Measurements from ENCODE around the gene FCRL3. TPM values are rescaled to one million over a fixed set of nuclear protein-coding genes. Genes with fewer than 3 reads are reported as not detected.
"Not testable (repeated sequence)": the region's sequence is repeated elsewhere in the genome, so short reads cannot be mapped to it uniquely, and the experiment has no call there.

Gene FCRL3, protein sequence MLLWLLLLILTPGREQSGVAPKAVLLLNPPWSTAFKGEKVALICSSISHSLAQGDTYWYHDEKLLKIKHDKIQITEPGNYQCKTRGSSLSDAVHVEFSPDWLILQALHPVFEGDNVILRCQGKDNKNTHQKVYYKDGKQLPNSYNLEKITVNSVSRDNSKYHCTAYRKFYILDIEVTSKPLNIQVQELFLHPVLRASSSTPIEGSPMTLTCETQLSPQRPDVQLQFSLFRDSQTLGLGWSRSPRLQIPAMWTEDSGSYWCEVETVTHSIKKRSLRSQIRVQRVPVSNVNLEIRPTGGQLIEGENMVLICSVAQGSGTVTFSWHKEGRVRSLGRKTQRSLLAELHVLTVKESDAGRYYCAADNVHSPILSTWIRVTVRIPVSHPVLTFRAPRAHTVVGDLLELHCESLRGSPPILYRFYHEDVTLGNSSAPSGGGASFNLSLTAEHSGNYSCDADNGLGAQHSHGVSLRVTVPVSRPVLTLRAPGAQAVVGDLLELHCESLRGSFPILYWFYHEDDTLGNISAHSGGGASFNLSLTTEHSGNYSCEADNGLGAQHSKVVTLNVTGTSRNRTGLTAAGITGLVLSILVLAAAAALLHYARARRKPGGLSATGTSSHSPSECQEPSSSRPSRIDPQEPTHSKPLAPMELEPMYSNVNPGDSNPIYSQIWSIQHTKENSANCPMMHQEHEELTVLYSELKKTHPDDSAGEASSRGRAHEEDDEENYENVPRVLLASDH
- not detected in 2 replicates for total RNA-seq (2014; rRNA removed; shearing (Covaris generic))

DNA sequence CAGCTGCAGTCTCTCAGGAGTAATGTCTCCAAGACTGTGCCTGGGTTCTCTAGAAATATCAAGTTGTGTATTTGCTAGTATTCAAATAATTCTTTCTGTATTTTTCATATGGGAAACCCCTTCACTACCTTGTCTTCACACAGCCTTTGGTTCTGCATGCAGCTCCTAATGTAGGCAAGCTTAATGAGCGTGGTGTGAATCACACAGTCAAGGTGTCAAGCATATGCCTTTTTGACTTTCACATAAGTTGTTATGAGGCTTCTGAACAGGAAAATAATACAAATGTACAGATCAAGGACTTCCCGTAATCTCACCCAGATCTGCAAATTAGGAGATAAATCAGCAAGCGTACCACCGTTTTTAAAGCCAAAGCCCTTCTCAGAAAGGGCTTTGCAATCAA is at the start of gene FCRL3:
FCRL3 (minus strand) TSS at position 38 of the 400 bp plus-strand sequence. CDS start 280 bp downstream, outside the sequence.
- DNase-seq (ENCODE audit: low read depth), result no peak

DNA sequence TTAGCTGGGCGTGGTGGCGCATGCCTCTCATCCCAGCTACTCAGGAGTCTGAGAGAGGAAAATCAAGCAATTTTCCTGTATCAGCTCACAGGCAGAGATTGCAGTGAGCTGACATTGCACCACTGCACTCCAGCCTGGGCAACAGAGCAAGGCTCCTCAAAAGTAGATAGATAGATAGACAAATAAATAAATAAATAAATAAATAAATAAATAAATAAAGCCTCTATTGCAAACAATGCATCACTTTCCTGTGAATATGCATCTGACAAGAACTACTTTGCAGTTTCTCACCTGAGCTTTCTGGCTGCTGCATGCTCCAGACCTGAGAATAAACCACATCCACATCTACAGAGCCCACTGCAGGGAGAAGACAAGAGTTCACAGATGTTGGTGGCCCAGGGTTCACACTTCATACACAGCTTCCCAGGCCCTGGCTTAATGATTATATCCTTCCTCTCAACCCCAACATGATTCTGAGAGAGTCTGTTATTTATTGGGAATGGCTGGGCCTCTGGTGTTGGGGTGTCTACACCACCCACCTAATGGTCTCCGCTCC is 47.8 kb upstream of the FCRL3 start:
- DNase-seq (ENCODE audit: low read depth), result no peak

DNA sequence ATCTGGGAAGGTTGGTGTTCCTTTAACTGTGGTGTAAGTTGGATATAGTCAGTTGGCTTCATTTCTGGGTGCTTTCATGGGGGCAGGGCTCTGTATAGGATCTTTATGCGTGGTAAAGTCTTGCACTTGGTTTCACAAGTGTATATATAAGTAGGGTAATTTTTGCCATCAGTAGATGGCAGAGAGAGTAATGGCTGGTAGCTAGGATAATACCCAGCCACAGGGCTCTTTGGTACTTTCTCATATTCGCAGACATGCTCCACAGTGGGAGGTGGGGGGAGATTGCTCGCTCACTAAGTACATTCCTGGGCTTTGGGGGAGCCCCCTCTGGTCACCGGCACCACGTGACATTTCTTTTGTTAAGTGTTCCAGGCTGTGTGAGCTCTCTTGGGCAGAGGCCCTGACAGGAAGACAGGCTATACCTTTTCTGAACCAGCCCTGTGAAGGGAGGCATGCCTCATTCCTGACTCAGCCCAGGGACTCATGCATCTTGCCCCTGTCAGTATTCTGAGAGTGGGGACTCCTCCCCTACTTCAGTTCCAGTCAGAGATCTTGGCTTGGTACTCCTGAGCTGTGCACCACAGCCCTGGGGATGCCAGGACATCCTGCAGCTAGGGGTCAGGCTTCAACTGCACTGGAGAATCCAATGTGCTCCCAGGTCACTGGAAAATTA is 38.8 kb upstream of the FCRL3 start:
- peak; percentile 43 for DNase-seq (ENCODE audit: low read depth)

DNA sequence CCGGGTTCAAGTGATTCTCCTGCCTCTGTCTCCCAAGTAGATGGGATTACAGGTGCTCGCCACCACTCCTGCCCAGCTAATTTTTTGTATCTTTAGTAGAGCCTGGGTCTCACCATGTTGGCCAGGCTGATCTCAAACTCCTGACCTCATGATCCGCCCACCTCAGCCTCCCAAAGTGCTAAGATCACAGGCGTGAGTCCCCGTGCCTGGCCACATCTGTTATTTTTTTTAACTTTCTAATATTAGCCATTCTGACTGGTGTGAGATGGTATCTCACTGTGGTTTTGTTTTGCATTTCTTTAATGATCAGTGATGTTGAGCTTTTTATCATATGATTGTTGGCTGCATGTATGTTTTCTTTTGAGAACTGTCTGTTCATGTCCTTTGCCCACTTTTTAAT is 35.4 kb upstream of the FCRL3 start:
- not testable (repeated sequence) for DNase-seq (ENCODE audit: low read depth)

DNA sequence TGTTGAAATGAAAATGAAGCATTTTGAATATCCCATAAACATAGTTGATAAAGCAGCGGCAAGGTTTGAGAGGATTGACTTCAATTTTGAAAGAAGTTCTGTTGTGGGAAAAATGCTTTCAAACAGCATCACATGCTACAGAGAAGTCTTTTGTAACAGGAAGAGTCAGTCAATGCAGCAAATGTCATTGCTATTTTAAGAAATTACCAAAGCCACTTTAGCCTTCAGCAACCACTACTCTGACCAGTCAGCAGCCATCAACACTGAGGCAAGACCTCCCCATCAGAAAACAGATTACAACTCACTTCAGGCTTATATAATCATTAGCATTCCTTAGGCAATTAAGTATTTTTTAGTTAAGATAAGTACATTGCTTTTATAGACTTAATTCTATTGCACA is 33.8 kb upstream of the FCRL3 start:
- DNase-seq (ENCODE audit: low read depth), result no peak

DNA sequence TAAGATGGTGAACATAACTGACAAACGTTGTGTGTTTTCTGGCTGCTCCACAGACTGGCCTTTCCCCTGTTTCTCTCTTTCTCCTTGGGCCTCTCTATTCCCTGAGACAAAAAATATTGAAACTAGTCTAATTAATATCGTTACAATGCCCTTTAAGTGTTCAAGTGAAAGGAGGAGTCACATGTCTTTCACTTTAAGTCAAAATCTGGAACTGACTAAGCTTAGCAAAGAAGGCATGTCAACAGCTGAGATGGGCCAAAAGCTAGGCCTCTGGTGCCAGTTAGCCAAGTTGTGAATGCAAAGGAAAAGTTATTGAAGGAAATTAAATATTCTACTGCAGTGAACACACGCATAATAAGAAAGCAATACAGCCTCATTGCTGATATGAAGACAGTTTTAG is 32.2 kb upstream of the FCRL3 start:
- no peak for DNase-seq (ENCODE audit: low read depth)

DNA sequence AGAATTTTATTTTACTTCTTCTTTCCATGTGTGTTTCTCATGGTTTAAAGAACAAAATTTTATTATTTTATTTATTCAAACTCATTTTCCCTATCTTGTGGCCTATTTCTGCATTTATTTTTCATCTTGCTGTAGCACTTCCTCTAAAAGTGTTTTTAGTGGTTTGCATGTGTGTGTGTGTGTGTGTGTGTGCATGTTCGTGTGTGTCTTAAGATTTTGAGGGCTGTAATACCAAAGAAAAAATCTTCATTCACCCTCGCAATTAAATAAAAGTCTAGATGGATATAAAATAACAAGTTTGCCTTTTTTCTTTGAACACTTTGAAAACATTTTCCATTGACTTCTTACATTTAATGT is 24.6 kb upstream of the FCRL3 start:
- DNase-seq (ENCODE audit: low read depth), result no peak

DNA sequence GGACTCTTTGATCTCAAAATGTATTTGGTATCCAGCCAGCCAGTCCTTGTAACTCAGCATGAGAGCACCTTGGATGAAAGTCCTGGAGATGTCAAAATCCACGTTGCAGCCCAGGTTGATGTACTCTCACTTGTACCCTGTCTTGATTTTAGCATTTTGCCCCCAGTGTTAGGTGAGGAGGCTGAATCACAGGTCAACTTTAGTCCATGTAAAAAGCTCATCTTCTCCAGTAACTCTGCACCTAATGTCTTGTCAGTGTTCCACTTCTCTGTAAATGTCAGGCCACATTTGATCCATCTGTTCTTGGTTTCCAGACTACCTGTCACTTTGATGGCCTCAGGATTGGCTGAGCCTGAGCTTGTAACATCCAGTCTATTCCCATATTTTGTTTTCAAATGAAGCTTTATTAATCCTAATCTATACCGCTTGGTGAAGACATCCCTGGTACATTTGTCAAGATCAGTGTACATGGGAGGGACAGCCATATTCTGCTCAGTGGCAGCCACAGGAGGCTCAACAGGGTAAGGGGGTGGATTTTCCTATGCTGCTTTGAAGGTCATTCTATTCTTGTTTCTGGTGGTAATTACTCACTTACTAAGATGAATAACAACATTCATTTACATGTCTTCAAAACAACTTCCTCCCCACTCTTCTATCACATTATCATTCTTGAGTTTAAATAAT is 24.1 kb upstream of the FCRL3 start:
- no peak for DNase-seq (ENCODE audit: low read depth)

DNA sequence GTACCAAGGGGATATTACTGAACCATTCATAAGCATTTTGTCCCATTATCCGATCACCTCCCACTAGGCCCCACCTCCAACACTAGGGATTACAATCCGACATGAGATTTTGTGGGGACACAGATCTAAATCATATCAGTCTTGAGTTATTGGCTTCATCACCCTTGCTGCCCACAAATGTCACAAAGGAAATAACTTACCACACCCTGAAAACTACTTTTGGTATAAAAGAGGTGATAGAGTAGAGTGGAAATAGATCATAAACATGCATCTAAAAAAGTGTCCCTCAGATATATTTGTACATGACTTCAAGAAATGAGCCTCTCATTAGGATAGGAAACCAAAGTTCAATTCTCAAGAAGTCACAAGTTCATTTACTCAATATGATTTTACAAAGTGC is 22.6 kb upstream of the FCRL3 start:
- DNase-seq (ENCODE audit: low read depth), result no peak

DNA sequence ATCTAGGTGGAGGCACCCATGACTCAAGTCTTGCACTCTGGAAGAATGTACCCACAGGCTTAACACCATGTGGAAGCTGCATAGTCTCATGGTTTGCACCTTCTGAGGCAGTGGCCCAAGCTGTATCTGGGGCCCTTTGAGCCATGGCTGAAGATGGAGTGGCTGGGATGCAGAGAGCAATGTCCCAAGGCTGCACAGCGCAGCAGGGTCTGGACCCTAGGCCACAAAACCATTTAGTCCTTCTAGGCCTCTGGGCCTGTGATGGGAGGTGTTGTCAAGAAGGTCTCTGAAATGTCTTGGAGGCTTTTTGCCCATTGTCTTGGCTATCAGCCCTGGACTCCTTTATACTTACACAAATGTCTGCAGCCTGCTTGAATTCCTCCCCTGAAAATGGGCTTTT is 21.4 kb upstream of the FCRL3 start:
- no peak for DNase-seq (ENCODE audit: low read depth)

DNA sequence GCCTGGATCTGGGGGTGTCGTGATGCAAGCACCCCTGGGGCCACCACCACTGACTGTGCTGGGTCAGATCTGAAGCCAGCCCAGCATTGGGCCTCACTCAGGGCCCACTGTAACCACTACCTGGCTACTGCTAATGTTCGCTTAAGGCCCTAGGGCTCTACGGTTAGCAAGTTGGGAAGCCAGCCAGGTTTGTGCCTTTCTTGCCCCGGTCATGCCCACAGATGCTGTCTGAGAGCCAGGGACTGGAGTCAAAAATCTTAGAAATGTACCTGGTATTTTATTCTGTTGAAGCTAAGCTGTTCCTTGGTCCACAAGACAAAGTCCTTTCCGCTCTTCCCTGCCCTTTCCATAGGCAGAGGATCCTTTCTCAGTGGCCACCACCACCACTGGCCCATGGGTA is 15.2 kb upstream of the FCRL3 start:
- DNase-seq (ENCODE audit: low read depth), result no peak

DNA sequence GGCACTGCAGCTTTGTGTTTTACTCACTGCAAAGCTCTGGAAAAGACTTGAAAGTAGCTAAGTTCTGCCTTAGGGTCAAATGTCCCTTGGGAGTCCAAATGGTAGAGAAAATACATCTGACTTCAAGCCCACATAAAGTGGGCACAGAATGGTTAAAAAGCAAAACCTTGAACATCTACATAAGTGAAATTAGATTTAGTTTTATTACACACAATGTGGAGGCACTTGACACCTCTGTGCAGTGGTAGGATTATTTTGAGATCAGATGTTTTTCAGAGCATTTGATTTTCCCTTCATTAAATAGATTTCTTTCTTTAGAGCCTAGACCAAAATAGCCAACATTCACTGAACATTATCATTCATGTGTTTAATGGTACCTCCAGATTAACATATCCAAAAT is 11.2 kb upstream of the FCRL3 start:
- no peak for DNase-seq (ENCODE audit: low read depth)

DNA sequence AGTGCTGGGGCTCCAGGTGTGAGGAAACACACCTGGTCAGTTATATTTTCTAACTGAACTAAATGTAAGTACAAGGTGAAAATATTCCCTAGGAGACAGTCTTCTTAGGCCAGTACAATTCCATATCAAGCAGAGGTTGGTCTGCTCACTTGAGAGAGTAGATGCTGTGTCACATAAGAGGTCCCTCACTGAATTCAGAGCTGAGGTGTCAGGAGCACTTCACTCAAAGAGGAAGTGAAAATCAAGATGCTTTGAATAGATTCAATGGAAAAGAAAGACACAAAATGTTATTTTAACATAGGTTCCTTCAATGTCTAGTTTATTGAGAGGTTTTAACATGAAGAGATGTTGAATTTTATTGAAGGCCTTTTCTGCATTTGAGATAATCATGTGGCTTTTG is 4.3 kb upstream of the FCRL3 start:
- no peak for DNase-seq (ENCODE audit: low read depth)

DNA sequence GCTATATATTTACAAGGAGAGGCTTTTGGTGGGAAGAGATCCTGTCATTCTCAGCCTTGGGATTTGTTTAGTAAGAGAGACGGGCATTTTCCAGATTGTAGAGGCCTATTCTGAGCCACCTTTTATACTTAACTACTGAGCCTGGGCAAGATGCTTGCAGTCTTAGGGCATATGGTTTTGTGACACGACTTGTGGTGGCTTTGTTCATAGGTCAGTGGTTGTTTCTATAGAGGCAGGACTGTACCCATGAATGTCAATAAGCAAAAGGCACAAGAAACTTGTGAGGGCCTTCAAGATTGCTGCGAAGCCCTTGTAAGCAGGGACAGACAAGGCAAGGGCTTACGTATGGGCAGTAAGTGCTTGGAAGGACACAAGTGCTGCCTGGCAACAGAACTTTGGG is 3.4 kb upstream of the FCRL3 start:
- no peak for DNase-seq (ENCODE audit: low read depth)

DNA sequence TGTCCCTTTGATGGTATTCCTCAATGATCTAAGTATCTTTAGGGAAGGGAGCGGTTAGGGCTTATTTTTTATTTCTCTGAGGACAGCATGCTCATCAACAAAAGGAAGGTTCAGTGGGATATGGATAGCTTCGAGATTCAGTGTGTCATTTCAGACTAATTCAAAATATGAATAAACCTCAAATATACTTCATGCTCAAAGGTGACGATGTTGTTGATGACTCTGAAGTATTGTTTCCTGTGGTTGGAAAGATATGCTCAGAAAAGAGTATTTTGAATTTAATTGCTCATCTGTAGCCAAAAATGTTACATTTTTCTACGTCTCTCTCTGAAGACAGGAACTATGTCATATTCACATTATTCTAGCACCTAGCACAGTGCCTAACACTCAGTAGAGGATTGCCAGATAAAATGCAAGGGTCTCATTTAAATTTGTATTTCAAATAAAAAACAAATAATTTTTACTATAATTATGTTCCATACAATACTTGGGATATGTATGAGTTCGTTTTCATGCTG is 1.8 kb upstream of the FCRL3 start:
- DNase-seq (ENCODE audit: low read depth), result no peak

DNA sequence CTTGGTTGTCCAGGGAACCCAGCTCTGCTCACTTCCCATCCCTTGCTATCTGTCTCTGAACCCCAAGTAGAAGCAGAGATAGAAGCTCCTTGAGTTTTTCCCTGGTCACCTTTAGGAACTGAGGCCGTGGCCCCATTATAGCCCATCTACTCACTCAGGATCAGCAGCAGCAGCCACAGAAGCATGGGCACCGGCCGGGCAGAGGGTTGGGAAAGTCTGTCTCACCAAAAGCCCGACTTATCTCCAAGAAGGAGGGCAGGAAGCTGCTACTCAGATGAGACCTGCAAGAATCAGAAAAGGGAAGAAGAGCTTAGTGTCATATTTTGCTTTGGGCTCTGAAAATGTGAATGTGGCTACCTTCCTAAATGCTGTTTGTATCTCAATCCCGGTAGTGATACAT is 264 bp downstream of the FCRL3 start:
- DNase-seq (ENCODE audit: low read depth), result no peak

DNA sequence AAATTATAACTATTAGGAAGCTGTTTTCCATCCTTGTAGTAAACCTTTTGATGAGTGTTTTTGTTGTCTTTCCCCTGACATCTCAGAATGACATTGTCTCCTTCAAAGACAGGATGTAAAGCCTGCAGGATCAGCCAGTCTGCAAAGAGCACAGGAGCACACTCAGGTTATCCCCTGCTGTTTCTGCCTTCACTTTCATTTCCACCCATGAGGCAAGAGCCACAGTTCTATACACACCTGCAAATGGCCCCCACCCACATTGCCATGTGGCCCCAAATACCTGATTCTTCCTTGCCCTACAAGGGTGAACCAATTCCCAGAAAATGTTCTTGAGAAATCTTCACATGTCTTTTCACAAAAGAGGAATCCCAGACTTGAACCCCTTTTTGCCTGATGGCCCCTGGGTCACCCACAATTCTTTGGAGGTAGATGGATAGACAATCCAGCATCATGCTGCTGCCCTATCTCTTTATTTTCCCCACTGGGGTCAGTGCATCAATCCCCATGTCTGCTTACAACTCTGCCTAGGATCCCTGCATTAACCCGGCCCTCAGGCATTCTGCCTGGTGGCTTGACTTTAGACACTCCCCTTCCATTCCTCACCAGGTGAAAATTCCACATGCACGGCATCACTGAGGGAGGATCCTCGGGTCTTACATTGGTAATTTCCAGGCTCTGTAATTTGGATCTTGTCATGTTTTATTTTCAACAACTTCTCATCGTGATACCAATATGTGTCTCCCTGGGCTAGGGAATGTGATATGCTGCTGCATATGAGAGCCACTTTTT is 2.6 kb downstream of the FCRL3 start:
- DNase-seq (ENCODE audit: low read depth), result no peak

DNA sequence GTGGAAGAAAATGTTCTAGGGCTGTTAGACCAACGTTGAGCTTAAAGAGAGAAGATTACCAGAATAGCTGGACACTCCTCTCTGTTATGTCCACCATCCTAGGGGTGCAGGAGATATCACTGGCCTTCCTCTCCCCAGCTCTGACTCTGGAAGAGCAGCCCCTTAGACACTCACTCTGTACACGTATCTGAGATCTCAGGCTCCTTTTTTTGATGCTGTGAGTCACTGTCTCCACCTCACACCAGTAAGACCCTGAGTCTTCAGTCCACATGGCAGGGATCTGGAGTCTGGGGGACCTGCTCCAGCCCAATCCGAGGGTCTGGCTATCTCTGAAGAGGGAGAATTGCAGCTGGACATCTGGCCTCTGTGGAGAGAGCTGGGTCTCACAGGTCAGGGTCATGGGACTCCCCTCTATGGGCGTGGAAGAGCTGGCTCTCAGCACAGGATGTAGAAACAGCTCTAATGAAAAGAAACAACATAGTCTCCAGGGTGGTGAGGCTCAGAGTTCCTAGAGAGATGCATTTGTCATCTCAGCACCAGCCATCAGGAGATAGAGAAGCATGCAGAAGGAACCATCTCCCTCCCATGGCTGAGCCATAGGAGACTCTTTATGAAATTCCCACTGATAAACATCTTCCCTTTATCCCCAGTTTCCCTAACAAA is 3.5 kb downstream of the FCRL3 start:
- no peak for DNase-seq (ENCODE audit: low read depth)

DNA sequence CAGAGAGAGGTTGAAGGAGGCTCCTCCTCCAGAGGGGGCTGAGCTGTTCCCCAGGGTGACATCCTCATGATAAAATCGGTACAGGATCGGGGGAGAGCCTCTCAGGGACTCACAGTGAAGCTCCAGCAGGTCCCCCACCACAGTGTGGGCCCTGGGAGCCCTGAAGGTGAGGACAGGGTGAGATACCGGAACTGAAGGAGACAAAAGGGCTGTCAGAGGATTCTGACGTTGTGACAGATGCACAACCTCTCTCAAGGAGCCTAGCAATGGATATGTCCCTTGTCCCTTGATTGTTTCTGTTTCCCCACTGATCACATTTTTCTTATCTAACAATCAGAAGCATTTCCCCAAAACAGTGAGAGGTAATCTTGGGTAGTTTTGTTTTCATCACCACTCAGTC is 5.2 kb downstream of the FCRL3 start:
- no peak for DNase-seq (ENCODE audit: low read depth)

DNA sequence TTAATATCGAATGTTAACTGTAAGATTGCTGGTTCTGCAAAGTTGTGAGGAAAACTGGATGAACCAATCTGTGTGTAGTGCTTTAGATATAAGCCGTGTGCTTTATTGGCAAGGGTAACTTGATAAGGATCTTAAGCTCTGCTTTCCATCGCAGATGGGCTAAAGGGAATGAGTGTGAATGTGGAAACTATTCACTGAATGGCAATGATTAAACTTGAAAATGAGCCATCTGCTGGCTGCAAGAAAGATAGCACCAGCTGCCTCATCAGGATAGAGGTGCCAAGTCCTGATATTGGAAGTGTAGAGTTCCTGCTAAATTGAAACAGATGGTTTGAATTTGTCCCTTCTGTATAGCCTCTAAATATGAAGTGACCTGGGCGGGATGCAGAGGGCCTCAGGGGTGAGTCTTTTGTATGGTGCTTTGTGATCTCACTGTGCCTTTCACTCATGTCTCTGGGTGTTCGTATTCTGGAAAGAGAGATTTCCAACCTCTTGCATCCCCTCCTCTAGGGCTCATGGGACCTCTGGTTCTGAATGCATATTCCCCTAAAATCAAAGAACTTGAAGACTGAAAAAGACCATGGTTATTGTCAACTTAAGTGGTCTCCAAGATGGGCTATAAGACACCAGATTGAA is 9.2 kb downstream of the FCRL3 start:
- peak; percentile 28 for DNase-seq (ENCODE audit: low read depth)

Data from Daoy (cell line).